MM.1S (cell line): Measurements from ENCODE around the gene PLD1.

Experiments used
- DNase-seq: peaks from one replicate; pipeline ENCODE4 v3.0.0-alpha.2; 2015
- H2AFZ ChIP-seq: fragments of 300-600 bp; sonication (generic); 2 replicates; pipeline ENCODE4 v1.6.0; 2016; ENCODE audit warnings: antibody characterized with exemption, low read length
- H3F3A ChIP-seq: fragments of 300-600 bp; sonication (generic); 2 replicates; pipeline ENCODE4 v1.6.1; 2016; ENCODE audit warnings: mild to moderate bottlenecking, antibody characterized with exemption, low read length, moderate library complexity, mixed read lengths; ENCODE audit not compliant: insufficient read depth
- H3K27ac ChIP-seq: fragments of 300-600 bp; sonication (generic); 2 replicates; pipeline ENCODE4 v1.5.1; 2016; ENCODE audit warnings: mild to moderate bottlenecking, low read length
- H3K27me3 ChIP-seq: fragments of 300-600 bp; sonication (generic); replicated peaks from 2 replicates; pipeline ENCODE4 v1.6.0; 2016; ENCODE audit warnings: low read length; ENCODE audit not compliant: insufficient read depth
- H3K36me3 ChIP-seq: fragments of 300-600 bp; sonication (generic); replicated peaks from 2 replicates; pipeline ENCODE4 v1.6.1; 2016; ENCODE audit warnings: mild to moderate bottlenecking, low read length, mixed read lengths; ENCODE audit not compliant: insufficient read depth
- H3K4me1 ChIP-seq: fragments of 300-600 bp; sonication (generic); 2 replicates; pipeline ENCODE4 v1.6.1; 2016; ENCODE audit warnings: low read length, mixed read lengths
- H3K4me2 ChIP-seq: fragments of 300-600 bp; sonication (generic); 2 replicates; pipeline ENCODE4 v1.6.0; 2016; ENCODE audit warnings: low read depth, low read length
- H3K4me3 ChIP-seq: fragments of 300-600 bp; sonication (generic); 2 replicates; pipeline ENCODE4 v1.5.1; 2016; ENCODE audit warnings: low read length, mixed read lengths
- H3K79me2 ChIP-seq: fragments of 300-600 bp; sonication (generic); 2 replicates; pipeline ENCODE4 v1.6.1; 2016; ENCODE audit warnings: mixed run types, low read length, mixed read lengths
- H3K9ac ChIP-seq: fragments of 300-600 bp; sonication (generic); 2 replicates; pipeline ENCODE4 v1.6.1; 2016; ENCODE audit warnings: low read length, mixed read lengths
- H3K9me2 ChIP-seq: fragments of 300-600 bp; sonication (generic); replicated peaks from 2 replicates; pipeline ENCODE4 v1.6.1; 2016; ENCODE audit warnings: mild to moderate bottlenecking, low read length, mixed read lengths; ENCODE audit not compliant: insufficient read depth
- H3K9me3 ChIP-seq: fragments of 300-600 bp; sonication (generic); replicated peaks from 2 replicates; pipeline ENCODE4 v1.6.1; 2016; ENCODE audit warnings: mild to moderate bottlenecking, low read length, mixed read lengths; ENCODE audit not compliant: insufficient read depth
- H4K20me1 ChIP-seq: fragments of 300-600 bp; sonication (generic); 2 replicates; pipeline ENCODE4 v1.6.1; 2016; ENCODE audit warnings: mild to moderate bottlenecking, low read length, moderate library complexity, mixed read lengths; ENCODE audit not compliant: insufficient read depth
- CTCF ChIP-seq: fragments of 300-600 bp; sonication (generic); IDR thresholded peaks from 2 replicates; pipeline ENCODE4 v1.5.1; 2016; ENCODE audit warnings: antibody characterized with exemption, low read length, mixed read lengths
- EZH2 ChIP-seq: fragments of 300-600 bp; sonication (generic); optimal IDR thresholded peaks from 2 replicates; pipeline ENCODE3; 2017; ENCODE audit warnings: low read depth, mild to moderate bottlenecking, antibody characterized with exemption, low read length, mixed read lengths
- EZH2phosphoT487 ChIP-seq: fragments of 300-600 bp; sonication (generic); IDR thresholded peaks from 2 replicates; pipeline ENCODE4 v1.6.1; 2018; ENCODE audit warnings: antibody characterized with exemption, low read length

Gene PLD1

DNA sequence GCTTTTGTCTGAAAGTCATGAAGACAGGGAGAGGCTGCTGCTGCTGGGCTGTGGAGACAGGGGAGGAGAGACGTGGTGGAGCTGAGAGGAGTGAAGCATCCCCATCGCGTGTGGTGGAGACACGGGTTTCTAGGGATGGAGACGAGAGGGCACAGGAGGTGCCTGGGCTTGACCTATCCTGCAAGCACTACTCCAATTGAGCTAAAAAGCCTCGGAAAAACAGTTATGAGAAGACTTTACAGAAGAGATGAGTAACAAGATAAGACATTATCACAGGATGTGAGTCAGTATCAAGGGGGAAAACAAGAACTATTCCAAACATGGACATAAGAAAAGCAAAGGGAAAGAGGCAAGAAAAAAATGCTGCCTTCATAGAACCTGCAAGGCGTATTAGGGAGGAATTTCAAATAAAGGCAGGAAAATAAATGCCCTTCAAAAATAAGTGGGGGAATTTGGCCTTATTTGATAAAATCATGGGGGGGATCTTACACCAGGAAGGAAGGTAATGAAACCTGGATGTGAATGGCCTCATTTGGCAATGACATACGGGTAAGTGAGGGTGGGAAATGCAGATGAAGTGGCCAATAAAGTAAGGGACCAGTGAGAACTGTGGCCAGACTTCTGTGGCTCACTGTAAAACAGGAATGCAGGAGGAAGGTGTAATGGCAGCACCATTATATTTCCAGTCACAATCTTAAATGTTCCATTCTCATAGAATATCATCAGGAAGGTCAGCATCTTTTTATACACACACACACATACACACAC lies 97.9 kb downstream of the PLD1 start:
- H3K79me2 ChIP-seq: no peaks in the 10 kb centered on the region
- no peaks in the 10 kb centered on the region for H3K27me3 ChIP-seq
- no peaks in the 10 kb centered on the region for H3K9me2 ChIP-seq
- H2AFZ ChIP-seq: no peak overlapping the region
- H3K4me1 ChIP-seq: no peaks in the 10 kb centered on the region
- H3K27ac ChIP-seq: no peak overlapping the region
- no peak for DNase-seq
- H3K9me3 ChIP-seq: no peaks in the 10 kb centered on the region
- H3K4me3 ChIP-seq: no peak overlapping the region
- no peak overlapping the region for H3K9ac ChIP-seq
- H3K36me3 ChIP-seq: no peaks in the 10 kb centered on the region
- H3K4me2 ChIP-seq: no peak overlapping the region
- H4K20me1 ChIP-seq: no peaks in the 10 kb centered on the region
- no peaks in the 10 kb centered on the region for H3F3A ChIP-seq
- no peak for TF ChIP-seq EZH2
- TF ChIP-seq CTCF: no peak

GRCh38 chr3:171711461-171712170 lies 98.7 kb downstream of the PLD1 start:
- Histone ChIP-seq H3K4me3 (no peak overlapping the region), H3K4me2 (no peak overlapping the region), H3K79me2 (no peaks in the 10 kb centered on the region), H3K9ac (no peak overlapping the region), H3K27ac (no peak overlapping the region), H3K4me1 (no peaks in the 10 kb centered on the region), H3K9me3 (no peaks in the 10 kb centered on the region), H3F3A (no peaks in the 10 kb centered on the region), H3K27me3 (no peaks in the 10 kb centered on the region), H3K36me3 (no peaks in the 10 kb centered on the region), H3K9me2 (no peaks in the 10 kb centered on the region), H4K20me1 (no peaks in the 10 kb centered on the region), H2AFZ (no peak overlapping the region)
- no peak for TF ChIP-seq CTCF
- TF ChIP-seq EZH2phosphoT487: no peak
- TF ChIP-seq EZH2: no peak
- no peak for DNase-seq

DNA sequence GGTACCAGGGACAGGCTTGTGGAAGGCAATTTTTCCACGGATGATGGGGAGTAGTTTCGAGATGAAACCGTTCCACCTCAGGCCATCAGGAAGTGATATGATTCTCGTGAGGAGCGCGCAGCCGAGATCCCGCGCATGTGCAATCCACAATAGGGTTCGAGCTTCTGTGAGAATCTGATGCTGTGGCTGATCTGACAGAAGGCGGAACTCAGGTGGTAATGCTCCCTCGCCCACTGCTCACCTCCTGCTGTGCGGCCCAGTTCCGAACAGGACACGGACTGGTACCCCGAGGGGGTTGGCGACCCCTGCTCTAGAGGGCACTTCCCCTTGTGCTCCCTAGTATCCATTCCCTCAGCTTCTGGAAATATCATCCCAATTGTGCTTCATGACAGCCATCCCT lies 99.9 kb downstream of the PLD1 start:
- DNase-seq: no peak
- Histone ChIP-seq H3K4me1 (no peaks in the 10 kb centered on the region), H3K27me3 (no peaks in the 10 kb centered on the region), H3K4me2 (no peak overlapping the region), H3F3A (no peaks in the 10 kb centered on the region), H3K9me2 (no peaks in the 10 kb centered on the region), H4K20me1 (no peaks in the 10 kb centered on the region), H3K36me3 (no peaks in the 10 kb centered on the region), H2AFZ (no peak overlapping the region), H3K27ac (no peak overlapping the region), H3K79me2 (no peaks in the 10 kb centered on the region), H3K9me3 (no peaks in the 10 kb centered on the region), H3K9ac (no peak overlapping the region), H3K4me3 (no peak overlapping the region)
- TF ChIP-seq EZH2 (no peak), CTCF (no peak), EZH2phosphoT487 (no peak)
